ENCODE data around the gene INPP5A. TPM values are rescaled to one million over a fixed set of nuclear protein-coding genes. Genes with fewer than 3 reads are reported as not detected.

Gene INPP5A
- total RNA-seq, 1 experiment from 2014 or later: 12.3 TPM

DNA sequence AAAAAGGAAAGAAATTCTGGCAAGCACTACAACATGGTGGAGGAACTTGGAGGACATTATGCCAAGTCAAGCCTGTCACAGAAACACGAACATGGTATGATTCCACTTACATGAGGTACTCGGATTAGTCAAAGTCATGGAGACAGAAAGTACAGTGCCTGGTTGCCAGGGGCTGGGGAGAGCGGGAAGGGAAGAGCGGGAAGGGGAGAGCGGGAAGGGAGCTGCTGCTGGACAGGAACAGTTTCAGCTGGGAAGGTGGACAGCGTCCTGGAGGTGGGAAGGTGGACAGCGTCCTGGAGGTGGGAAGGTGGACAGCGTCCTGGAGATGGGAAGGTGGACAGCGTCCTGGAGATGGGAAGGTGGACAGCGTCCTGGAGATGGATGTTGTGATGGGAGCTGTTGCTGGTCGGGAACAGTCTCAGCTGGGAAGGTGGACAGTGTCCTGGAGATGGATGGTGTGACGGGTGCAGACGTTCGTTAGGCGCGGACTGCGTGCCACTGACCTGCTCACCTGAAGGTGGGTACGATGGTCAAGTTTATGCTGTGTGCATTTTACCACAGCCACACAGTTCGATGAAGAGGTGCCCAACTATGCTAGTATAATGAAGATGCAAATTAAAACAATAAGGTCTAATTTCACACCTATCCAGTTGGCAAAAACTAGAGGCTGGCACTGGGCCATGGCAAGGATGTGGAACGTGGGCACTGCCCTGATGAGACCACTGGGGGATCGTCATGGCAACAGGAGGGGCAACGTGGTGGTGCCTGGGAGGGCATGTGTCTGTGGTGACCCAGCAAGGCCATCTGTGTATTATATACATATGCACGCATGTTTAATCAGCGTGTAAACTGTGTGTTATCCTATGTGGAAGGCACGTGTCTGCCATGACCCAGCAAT is 144.5 kb downstream of the INPP5A start:
- CTCF ChIA-PET: no interaction called here
- DNase-seq (ENCODE audit: low read depth, low spot score) (no peak), ATAC-seq (no peak)
- H2AFZ ChIP-seq (ENCODE audit: low read depth, low read length, poor library complexity, severe bottlenecking): no peak overlapping the region
- no peaks in the 10 kb centered on the region for H4K20me1 ChIP-seq (ENCODE audit: insufficient read depth)
- no peak overlapping the region for H3K27ac ChIP-seq (ENCODE audit: low read depth, low read length)
- no peaks in the 10 kb centered on the region for H3K36me3 ChIP-seq (ENCODE audit: control insufficient read depth in 1 of 2, insufficient read depth in 2 of 2, low read length in 2 of 2)
- H3K9ac ChIP-seq (ENCODE audit: low read length): no peak overlapping the region
- H3K27me3 ChIP-seq (ENCODE audit: insufficient read depth, low read length): no peaks in the 10 kb centered on the region
- H3K4me1 ChIP-seq (ENCODE audit: control insufficient read depth in 1 of 2, insufficient read depth in 2 of 2, low read length in 2 of 2): peaks cover 0 to 4% of the 10 kb centered on the region in 2 experiments; a peak in 1 of 4 replicates
- no peaks in the 10 kb centered on the region for H3K9me2 ChIP-seq (ENCODE audit: insufficient read depth)
- POLR2A ChIA-PET: no interaction called here
- intact Hi-C loops (cut with micrococcal nuclease): no loop called here
- no peaks in the 10 kb centered on the region for H3K9me3 ChIP-seq (ENCODE audit: control insufficient read depth in 1 of 2, insufficient read depth in 1 of 2, low read depth in 1 of 2, low read length in 2 of 2)
- H3K4me3 ChIP-seq (replicated peaks in 1 of 2; ENCODE audit: low read depth in 1 of 2, low read length in 2 of 2): no peak overlapping the region
- H3K79me2 ChIP-seq (ENCODE audit: insufficient read depth, low read length): no peaks in the 10 kb centered on the region
- TF ChIP-seq TCF7L2 (IDR thresholded peaks at IDR 0.05; ENCODE audit: borderline replicate concordance, extremely low read depth, insufficient read depth, insufficient read length): no peak
- no peak for TF ChIP-seq JUND (IDR thresholded peaks at IDR 0.05)
- TF ChIP-seq, protein P1, sequence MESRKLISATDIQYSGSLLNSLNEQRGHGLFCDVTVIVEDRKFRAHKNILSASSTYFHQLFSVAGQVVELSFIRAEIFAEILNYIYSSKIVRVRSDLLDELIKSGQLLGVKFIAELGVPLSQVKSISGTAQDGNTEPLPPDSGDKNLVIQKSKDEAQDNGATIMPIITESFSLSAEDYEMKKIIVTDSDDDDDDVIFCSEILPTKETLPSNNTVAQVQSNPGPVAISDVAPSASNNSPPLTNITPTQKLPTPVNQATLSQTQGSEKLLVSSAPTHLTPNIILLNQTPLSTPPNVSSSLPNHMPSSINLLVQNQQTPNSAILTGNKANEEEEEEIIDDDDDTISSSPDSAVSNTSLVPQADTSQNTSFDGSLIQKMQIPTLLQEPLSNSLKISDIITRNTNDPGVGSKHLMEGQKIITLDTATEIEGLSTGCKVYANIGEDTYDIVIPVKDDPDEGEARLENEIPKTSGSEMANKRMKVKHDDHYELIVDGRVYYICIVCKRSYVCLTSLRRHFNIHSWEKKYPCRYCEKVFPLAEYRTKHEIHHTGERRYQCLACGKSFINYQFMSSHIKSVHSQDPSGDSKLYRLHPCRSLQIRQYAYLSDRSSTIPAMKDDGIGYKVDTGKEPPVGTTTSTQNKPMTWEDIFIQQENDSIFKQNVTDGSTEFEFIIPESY (IDR thresholded peaks at IDR 0.05; ENCODE audit: extremely low read depth, insufficient replicate concordance, low read length): no peak
- no peak for TF ChIP-seq RAD21 (IDR thresholded peaks at IDR 0.05; ENCODE audit: low read depth)
- no peak for TF ChIP-seq EZH2 (IDR thresholded peaks at IDR 0.05)
- TF ChIP-seq, protein P2, sequence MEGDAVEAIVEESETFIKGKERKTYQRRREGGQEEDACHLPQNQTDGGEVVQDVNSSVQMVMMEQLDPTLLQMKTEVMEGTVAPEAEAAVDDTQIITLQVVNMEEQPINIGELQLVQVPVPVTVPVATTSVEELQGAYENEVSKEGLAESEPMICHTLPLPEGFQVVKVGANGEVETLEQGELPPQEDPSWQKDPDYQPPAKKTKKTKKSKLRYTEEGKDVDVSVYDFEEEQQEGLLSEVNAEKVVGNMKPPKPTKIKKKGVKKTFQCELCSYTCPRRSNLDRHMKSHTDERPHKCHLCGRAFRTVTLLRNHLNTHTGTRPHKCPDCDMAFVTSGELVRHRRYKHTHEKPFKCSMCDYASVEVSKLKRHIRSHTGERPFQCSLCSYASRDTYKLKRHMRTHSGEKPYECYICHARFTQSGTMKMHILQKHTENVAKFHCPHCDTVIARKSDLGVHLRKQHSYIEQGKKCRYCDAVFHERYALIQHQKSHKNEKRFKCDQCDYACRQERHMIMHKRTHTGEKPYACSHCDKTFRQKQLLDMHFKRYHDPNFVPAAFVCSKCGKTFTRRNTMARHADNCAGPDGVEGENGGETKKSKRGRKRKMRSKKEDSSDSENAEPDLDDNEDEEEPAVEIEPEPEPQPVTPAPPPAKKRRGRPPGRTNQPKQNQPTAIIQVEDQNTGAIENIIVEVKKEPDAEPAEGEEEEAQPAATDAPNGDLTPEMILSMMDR (IDR thresholded peaks at IDR 0.05 in 2 of 3, conservative IDR thresholded peaks at IDR 0.05 in 1 of 3; ENCODE audit: borderline replicate concordance in 1 of 3, insufficient read depth in 1 of 3, low read depth in 2 of 3, low read length in 2 of 3): no peak
- TF ChIP-seq CEBPB (IDR thresholded peaks at IDR 0.05; ENCODE audit: low read depth): no peak
- TF ChIP-seq, protein P3, sequence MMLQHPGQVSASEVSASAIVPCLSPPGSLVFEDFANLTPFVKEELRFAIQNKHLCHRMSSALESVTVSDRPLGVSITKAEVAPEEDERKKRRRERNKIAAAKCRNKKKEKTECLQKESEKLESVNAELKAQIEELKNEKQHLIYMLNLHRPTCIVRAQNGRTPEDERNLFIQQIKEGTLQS (IDR thresholded peaks at IDR 0.05): no peak
- TF ChIP-seq, protein P4, sequence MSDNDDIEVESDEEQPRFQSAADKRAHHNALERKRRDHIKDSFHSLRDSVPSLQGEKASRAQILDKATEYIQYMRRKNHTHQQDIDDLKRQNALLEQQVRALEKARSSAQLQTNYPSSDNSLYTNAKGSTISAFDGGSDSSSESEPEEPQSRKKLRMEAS (IDR thresholded peaks at IDR 0.05): no peak
- no peak for TF ChIP-seq FOSL1 (IDR thresholded peaks at IDR 0.05; ENCODE audit: low read depth)
- BruUV-seq (replicated peaks): no TSS peak
- RAD21 ChIA-PET (ENCODE audit: low non-redundant PET in 1 of 2, low total read pairs in 2 of 2, uncharacterized antibody in 2 of 2, unreplicated experiment in 2 of 2): no interaction called here
- H3K4me2 ChIP-seq (ENCODE audit: low read length): no peak overlapping the region
